GM12892 (cell line): ENCODE data around the gene GATA6.

Source experiments
- DNase-seq: peaks from one replicate; pipeline ENCODE4 v3.0.0; 2011; ENCODE audit not compliant: insufficient read length
- FAIRE-seq: peaks from 2 replicates; lab custom pipeline; 2011; peaks lifted over from hg19 to GRCh38; lab: Jason Lieb, UNC
- POLR2A ChIP-seq: IDR thresholded peaks from 2 replicates; pipeline ENCODE4 v1.6.1; 2011; ENCODE audit warnings: low read depth, low read length, control low read depth
- POLR2AphosphoS5 ChIP-seq: IDR thresholded peaks from 2 replicates; pipeline ENCODE4 v1.6.1; 2011; ENCODE audit warnings: low read depth, low read length, control low read depth
- TAF1 ChIP-seq: IDR thresholded peaks from 2 replicates; pipeline ENCODE4 v1.6.1; 2011; ENCODE audit warnings: low read depth, mild to moderate bottlenecking, control low read depth, low read length, borderline replicate concordance

The GATA6 gene

DNA sequence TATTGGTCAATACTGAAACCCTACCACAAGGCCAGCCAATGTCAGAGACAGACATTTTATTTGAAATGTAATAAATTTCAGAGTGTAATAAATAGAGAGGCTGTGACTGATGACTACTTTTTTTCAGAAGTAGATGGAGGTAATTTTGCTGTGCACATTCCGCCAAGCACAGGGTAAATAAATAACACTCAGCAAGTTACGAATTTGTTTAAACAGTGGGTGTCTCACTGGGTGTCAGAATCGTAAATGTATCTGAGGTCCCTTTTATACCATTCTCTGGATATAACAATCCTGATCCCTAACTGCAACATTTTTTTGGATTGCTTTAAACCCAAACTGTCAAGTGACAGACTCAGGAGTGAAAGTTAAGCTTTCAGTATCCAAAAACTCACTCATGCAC lies 74.1 kb downstream of the GATA6 start:
- no peak for TF ChIP-seq TAF1
- no peak for TF ChIP-seq POLR2A
- no peak for FAIRE-seq
- no peak for DNase-seq

DNA sequence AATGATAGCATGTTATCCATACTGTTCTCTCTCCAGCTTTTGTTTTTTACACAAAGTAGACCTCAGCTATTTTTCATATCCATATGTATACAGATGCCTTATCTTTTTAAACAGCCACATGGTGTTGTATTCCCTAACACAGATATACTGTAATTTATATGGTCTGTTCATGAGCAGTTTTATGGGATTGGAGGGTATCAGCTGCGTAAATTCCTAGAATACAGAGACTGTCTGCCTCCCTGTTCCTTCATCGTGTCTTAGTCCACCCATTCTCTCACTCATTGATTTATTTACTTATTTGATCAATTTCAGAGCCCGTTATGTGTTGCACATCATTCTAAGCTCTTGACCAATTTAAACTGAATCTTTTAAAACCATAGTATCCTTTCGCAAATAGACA lies 80.6 kb downstream of the GATA6 start:
- FAIRE-seq, result no peak
- DNase-seq, result no peak
- TF ChIP-seq POLR2AphosphoS5 (no peak), TAF1 (no peak), POLR2A (no peak)

DNA sequence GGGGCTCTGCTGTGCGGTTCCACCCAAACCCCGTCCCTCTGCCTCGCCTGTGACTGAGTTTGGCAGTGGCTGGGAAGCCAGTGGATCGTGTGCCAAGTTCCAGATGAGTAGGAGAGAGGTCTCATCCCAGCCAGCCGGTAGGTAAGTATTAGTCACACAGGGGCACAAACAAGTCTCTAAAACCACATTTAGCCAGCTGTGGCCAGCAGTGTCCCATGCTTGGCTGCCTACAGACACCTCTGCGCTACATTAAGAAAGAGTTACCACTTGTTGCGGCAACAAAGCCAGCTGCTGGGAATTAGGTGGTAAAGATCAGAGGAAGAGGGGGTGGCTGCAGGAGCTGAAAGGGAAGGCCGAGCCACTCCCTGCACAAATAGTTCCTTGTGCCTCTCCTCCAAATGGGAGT lies 81.2 kb downstream of the GATA6 start:
- no peak for DNase-seq
- TF ChIP-seq POLR2A, result no peak
- TF ChIP-seq TAF1, result no peak
- TF ChIP-seq POLR2AphosphoS5, result no peak
- FAIRE-seq, result no peak
